ENCODE data around the gene RGS19.

The RGS19 gene

GRCh38 chr20:64076061-64076997 is 3.0 kb downstream of the RGS19 start:
- no peak for DNase-seq (ENCODE audit: low spot score)

DNA sequence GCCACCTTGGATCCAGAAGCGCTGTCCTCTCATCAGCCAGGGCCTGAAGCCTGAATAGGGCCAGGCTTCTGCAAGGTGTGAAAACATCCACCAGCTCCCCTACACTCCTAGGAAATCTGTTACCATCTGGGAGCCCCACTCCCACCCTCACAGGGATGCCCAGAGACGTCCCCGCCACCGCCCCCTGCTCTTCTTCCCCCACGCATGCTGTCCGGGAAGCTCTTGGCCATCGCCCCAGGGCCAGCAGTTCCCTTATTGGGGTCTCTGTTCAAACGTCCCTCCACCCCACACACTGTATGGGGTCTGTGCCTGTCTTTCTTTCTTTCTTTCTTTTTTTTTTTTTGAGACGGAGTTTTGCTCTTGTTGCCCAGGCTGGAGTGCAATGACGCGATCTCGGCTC is 3.8 kb downstream of the RGS19 start:
- DNase-seq (ENCODE audit: low spot score): no peak

DNA sequence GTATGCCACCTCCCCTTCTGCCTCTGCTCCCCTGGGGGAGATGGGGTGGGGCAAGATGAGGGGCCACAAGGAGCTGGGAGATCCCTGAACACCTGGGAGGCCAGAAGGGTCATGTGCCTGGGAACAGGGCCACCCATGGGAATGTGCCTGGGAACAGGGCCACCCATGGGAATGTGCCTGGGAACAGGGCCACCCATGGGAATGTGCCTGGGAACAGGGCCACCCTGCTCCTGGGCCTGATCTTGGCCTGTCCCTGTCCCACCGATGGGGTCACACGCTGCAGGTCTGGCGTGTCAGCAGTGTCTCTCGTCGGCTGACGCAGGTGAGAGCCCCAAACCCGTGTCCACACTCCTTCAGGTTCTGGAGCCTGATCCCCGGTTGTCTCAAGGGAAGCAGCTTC is 4.4 kb downstream of the RGS19 start:
- no peak for DNase-seq (ENCODE audit: low spot score)

GRCh38 chr20:64074184-64074789 is 5.0 kb downstream of the RGS19 start:
- no peak for DNase-seq (ENCODE audit: low spot score)

DNA sequence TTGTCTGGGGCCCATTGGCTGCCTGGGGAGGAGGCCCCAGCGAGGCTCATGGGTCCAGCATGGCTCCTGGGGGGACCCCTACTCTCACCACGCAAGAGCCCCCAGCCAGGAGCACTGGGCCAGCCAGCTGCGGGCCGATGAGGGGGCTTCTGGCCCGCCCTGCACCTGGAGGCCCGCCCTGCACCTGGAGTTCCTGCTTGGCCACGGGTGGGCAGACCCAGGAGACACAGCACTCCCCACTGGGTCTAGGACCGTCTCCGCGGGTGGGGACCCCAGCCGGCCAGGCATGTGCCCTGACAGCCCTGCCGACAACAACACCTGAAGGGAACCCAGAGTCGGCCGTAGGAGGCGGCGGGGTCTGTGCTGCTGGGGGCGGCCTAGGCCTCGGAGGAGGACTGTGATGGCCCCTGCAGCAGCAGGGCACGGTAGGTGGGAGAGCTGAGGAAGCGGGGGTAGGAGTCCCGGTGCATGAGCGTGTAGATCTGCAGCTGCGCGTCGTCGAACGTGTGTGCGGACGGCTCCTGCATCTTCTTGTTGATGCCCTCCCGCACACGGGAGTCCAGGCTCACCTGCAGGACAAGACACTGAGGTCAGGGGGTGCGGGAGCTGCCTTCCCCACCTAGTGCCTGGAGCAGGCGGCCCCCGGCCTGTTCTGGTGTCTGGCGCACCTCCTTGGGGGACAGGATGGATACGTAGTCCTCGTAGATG is 5.7 kb downstream of the RGS19 start:
- DNase-seq (ENCODE audit: low spot score): no peak

GRCh38 chr20:64072498-64073063 is 6.7 kb downstream of the RGS19 start:
- DNase-seq (ENCODE audit: low spot score): no peak

- DNase-seq (ENCODE audit: low spot score): no peak
These were observed 7.7 kb downstream of the RGS19 start for GRCh38 chr20:64071341-64072332.

DNA sequence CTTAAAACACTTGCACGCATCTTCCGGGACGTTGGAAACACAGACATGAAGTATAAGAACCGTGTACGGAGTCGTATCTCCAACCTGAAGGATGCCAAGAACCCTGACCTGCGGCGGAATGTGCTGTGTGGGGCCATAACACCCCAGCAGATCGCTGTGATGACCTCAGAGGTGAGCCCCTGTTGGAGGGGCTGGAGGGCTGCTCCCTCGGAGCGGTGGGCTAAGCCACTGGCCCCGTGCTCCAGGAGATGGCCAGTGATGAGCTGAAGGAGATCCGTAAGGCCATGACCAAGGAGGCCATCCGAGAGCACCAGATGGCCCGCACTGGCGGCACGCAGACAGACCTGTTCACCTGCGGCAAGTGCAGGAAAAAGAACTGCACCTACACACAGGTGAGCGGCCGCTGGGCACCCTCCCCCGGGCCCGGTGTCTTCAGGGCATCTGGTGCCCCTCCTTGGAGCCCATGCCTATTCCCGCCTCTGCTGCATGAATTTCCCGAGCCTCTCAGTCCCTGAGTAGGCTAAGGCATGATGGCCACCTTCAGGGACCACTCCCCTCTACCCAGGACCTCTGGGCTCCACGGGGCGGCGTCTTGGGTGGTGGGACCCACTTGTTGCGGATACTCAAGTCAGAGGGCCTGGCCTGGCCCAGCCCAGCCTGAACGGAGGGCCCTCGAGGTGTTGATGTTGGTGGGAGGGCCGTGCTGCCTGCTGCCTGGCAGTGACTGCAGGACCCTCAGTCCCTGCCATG is 8.9 kb downstream of the RGS19 start:
- DNase-seq (ENCODE audit: low spot score): no peak

GRCh38 chr20:64069614-64070243 is 9.6 kb downstream of the RGS19 start:
- no peak for DNase-seq (ENCODE audit: low spot score)

DNA sequence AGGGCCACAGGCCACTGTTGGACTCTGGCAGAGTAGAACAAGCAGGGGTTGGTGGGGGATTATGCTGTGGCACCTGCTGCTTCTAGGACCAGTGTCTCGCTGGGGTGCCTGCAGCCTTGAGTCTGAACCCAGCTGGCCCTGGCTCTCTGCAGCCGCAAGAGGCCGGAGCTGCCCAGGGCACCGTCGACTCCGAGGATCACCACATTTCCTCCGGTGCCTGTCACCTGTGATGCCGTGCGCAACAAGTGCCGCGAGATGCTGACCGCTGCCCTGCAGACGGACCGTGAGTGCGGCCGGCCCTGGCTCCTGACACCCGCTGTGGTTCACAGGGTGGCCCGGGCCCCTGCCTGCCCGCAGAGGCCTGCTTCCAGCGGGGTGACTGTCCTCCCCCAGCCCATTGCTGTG is 10.1 kb downstream of the RGS19 start:
- DNase-seq (ENCODE audit: low spot score): no peak

DNA sequence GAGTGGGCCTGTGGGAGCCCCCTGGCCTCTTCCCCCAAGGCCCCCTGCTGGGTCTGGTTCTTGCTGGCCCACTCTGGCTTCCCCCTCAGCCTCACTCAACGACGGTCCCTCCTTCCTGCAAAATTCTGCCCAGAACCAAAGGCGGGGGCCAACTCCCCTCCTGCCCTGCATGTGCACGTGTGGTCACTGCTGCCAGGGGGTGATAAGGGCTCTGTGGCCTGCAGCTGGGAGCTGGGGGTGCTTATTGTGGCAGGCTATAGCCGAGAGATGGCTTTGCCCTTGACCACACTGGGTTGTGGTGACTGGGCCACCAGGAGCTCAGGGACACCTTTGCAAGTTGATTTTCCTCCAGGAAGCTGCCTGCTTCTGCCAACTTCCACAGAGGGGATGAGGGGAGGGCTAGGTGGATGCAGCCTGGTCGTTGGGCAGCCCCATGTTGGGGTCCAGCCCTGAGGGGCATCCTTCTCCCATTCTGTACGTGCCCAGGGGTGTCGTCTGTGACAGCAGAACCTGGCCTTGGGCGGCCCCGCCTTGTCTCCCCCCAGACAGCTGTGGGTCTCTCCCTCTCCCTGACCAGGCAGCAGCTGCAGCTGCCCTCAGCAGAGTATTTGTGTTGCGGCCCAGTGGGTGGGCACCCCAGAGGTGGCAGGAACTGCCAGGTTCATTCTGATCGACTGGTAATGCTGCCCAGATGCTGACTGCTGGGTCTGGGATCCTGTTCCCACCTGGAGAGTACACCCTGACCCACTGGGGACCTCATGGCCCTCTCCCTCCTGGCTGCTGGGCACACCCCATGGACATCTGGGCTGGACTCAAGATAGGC is 10.7 kb downstream of the RGS19 start:
- no peak for DNase-seq (ENCODE audit: low spot score)

DNA sequence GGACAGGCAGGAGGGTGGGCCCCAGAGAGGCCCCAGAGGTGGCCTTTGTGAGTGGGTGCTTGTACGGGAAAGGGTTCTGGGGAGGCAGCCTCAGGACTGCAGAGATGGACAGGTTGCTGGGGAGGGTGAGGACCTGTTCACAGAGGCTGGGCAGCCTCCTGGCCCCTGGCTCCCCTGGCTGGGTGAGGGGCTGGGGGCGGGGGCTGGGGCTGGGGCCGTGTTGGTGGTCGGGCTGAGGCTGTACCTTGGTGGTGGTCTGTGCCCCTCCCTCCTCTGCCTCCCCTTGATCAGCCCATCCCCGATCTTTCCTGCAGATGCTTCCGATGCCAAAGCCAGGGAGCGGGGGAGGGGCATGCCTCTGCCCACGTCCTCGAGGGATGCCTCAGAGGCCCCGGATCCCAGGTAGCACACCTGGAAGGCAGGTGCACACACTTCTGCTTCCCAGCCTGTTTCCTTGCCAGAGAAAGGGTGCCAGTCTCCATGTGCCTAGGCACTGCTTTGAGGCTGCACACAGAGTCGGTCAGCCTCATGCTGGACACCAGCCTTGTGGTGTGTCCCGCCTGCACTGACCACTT is 11.5 kb downstream of the RGS19 start:
- DNase-seq (ENCODE audit: low spot score): no peak

DNA sequence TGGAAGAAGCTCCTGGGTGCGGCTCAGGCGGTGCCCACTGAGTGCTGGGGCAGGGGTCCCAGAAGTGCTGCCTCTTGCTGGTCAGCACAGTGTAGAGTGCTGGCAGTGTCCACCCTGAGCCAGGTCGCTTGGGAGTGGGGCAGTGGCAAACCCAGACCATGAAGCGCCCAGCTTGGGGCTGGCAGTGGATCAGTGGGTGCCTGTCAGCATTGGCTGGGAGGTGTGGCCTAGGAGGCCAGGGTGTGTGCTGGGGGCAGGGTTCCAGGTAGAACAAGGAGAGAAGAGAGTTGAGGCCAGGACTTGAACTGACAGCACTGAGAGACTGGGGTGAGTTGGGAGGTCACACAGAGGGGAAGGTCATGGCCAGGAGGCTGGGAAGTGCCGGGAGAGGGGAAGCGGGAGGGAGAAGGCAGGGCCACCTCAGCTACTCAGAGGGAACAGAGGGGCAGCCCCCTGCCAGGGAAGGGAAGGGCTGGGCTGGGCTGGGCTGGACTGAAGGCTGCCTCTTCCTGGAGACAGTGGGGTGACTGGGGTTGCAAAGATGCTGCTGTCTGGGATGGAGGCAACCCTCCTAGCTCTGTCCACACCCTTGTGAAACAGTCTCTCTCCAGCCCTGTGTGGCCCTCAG is 12.2 kb downstream of the RGS19 start:
- DNase-seq (ENCODE audit: low spot score): no peak

DNA sequence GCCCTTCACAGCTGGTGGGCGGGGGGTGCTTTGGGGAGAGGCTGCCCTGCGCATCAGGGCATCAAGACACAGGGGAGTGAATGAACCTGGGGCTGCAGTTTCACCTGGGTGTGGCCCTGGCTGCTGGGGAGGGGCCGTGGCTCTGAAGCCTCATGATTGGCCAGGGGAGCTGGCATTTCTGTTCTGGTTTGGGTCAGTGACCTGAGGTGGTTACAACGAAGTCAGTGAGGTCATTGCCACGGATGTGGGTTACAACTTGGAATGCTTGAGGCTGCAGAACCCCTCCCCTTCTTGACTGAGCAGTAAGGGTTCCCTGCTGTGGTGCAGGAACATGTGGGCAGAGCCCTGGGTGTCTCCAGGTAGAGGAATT is 13.4 kb downstream of the RGS19 start:
- peak; percentile 96 for DNase-seq (ENCODE audit: low spot score)

DNA sequence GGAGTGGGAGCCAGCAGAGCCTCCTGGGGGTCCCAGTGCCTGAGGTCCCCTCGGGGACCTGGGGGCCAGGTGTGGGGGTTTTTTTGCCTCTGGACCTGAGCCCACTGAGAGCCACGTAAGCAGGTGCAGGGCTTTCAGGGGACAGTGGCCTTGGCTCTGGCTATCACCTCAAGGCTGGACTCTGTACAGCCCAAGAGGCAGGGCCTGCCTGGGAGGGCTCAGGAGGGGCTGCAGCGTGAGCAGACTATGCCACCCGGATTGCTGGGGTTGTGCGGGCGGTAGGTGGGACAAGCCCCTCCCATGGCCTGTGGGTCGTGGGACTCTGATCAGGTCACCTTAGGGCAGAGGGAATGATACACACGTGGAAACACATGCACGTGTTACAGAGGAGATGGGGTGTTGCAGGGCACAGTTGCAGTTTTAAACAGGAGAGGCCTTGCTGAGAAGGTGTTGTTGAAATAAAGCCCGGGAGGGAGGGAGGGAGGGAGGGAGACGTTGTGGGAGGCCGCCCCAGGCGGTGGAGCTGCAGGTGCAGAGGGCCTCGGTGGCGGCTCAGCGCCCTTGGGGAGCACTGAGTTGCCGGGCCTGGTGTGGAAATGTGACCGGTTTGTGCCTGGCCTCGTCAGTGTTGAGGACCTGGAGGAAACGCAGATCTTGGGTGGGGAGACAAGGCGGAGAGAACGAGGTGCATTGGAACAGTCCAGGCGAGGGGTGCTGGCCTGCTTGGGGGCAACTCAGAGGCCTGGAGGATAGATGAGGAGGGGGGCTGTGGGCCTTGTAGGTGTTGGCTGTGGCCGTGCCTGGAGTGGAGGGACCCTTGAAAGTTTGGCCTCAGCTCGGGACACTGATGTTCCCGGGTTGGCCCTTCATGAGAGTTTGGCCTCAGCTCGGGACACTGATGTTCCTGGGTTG is 14.0 kb downstream of the RGS19 start:
- no peak for DNase-seq (ENCODE audit: low spot score)

GRCh38 chr20:64064145-64064698 is 15.1 kb downstream of the RGS19 start:
- DNase-seq (ENCODE audit: low spot score): no peak
